RWPE1 (cell line): ENCODE results near the gene EPHA10.

Experiments
- CTCF ChIA-PET: fragments of 350-600 bp; sonication (Branson Sonifier 250); formaldehyde crosslinking; extraction: SDS; loops from one replicate; lab custom pipeline; 2021; lab: Yijun Ruan, JAX
- POLR2A ChIA-PET: fragments of 400-600 bp; formaldehyde crosslinking; extraction: SDS; loops from one replicate; lab custom pipeline; 2020; ENCODE audit warnings: antibody characterized with exemption; ENCODE audit not compliant: low non-redundant PET; lab: Yijun Ruan, JAX
- DNase-seq: peaks from one replicate; pipeline ENCODE4 v3.0.0; 2012; ENCODE audit warnings: low spot score
- H3K27ac ChIP-seq: fragments of 450-650 bp; 2 replicates; pipeline ENCODE4 v1.5.1; 2017
- CTCF ChIP-seq: fragments of 450-650 bp; conservative IDR thresholded peaks from 2 replicates; pipeline ENCODE4 v1.5.1; 2017; ENCODE audit warnings: low read depth, mild to moderate bottlenecking

The EPHA10 gene

DNA sequence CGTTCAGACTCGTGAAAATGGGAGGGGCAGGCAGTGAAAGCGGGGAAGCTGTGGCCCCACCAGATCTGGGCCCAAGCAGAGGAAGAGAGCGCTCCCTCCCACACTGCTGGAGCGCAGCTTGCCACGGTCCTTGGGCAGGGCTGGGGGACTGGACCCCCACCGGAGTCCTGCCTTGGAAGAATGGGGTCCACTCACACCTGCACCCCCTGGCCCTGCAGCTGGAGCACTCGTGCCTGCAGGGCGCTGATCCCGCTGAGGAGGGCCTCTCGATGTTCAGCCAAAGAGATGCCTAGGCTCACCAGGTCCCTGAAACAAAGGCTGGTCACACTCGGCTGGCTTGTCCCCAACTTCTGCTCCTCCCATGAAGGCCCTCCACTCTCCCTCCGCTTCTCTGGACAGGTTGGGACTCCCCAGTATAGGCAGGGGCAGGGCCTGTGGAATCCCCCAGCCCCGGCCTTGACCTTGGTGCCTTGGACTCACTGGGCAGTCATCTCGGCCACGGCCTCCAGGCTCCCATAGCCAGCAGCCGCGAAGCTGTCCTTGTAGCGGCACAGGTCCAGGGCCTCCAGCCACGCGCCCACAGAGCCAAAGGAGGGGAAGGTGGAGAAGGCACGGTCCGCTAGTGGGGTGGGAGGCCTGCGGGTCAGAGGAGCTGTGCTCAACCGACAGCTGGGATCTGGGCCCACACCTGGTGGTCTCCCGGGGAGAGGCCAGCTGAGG lies 46.6 kb downstream of the EPHA10 start:
- H3K27ac ChIP-seq: no peak overlapping the region
- ChIA-PET CTCF (no interaction called here), POLR2A (no interaction called here)
- TF ChIP-seq CTCF: no peak
- no peak for DNase-seq

DNA sequence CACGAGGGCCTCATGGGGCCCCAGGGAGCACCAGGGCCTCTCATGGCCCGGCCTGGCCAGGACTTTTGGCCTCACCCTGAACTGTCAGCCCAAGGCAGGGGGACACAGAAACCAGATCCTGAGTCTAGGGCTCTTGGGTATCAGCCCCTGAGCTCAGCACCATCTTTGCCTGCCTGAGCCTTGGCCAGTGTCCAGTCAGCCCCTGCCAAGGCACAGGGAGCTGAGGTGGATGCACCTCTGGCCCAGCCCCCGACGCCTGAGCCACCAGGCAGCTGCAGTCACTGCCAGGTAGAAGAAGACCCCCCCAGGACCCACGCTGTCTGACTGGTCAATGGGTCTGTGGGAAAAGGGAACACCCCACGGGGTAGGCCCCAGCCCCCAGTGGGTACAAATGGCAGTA lies 47.3 kb downstream of the EPHA10 start:
- TF ChIP-seq CTCF: no peak
- DNase-seq: no peak
- no peak overlapping the region for H3K27ac ChIP-seq
- ChIA-PET CTCF (no interaction called here), POLR2A (no interaction called here)

DNA sequence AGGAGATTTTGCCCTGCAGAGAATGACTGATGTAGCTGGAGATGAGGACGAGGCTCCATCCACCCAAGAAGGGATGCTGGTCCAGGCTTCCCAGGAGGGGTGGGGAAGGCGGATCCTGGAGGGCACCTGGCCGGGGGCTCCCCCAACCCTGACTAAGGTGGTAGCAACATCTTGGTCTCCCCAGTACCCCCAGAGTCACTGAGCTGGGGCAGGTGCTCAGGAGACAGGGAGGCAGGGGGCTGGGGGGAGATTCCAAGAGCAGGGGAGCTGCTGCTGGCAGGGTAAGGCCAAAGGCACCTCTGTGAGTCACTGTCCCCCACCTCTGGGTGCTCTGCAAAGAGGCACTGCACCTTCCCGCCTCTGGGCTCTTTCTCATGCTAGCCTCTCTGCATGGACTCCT lies 48.6 kb downstream of the EPHA10 start:
- no peak for DNase-seq
- TF ChIP-seq CTCF: no peak
- H3K27ac ChIP-seq: no peak overlapping the region
- POLR2A ChIA-PET: no interaction called here
- CTCF ChIA-PET: no interaction called here

DNA sequence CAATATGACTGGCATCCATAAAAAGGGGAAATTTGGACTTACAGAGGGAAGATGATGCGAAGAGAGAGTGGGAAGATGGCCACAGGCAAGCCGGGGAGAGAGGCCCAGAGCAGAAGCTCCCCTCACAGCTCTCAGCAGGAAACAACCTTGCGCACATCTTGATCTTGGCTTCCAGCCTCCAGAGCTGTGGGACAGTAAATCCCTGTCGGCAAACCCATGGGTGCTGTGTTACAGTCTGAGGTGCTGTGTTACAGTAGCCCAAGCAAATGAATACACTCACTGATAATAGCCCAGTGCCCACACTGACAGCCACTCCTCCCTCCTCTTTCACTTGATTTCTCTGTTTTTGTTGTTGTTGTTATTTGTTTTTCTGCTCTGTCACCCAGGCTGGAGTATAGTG lies 50.2 kb downstream of the EPHA10 start:
- ChIA-PET CTCF (interaction anchor here (0.7 kb wide), 1 partner anchor 105 kb away, joined by 3 read pairs; no protein-coding TSS in a partner anchor), POLR2A (no interaction called here)

GRCh38 chr1:37714226-37714625 lies 50.7 kb downstream of the EPHA10 start:
- H3K27ac ChIP-seq: no peak overlapping the region
- no peak for TF ChIP-seq CTCF
- DNase-seq: no peak
- ChIA-PET POLR2A (no interaction called here), CTCF (no interaction called here)

More for the DNA sequence above, 50.2 kb downstream of the EPHA10 start:
- H3K27ac ChIP-seq: no peak overlapping the region
- no peak for DNase-seq
- no peak for TF ChIP-seq CTCF

GRCh38 chr1:37708471-37708870 lies 56.4 kb downstream of the EPHA10 start:
- CTCF ChIA-PET: interaction anchor here (0.8 kb wide), 1 partner anchor 57 kb away, joined by 3 read pairs; the partner anchor contains the start of gene EPHA10
- DNase-seq: no peak
- POLR2A ChIA-PET: no interaction called here
- TF ChIP-seq CTCF: no peak
- no peak overlapping the region for H3K27ac ChIP-seq
